ENCODE data around the gene KLHDC3. TPM values are rescaled to one million over a fixed set of nuclear protein-coding genes. Genes with fewer than 3 reads are reported as not detected.

Gene KLHDC3
- total and polyA plus RNA-seq, 9 of the 15 experiments (the other 6 are each of a cell fraction or from before 2014, with no cell fraction given): 4.5 to 171 (median 107) TPM

DNA sequence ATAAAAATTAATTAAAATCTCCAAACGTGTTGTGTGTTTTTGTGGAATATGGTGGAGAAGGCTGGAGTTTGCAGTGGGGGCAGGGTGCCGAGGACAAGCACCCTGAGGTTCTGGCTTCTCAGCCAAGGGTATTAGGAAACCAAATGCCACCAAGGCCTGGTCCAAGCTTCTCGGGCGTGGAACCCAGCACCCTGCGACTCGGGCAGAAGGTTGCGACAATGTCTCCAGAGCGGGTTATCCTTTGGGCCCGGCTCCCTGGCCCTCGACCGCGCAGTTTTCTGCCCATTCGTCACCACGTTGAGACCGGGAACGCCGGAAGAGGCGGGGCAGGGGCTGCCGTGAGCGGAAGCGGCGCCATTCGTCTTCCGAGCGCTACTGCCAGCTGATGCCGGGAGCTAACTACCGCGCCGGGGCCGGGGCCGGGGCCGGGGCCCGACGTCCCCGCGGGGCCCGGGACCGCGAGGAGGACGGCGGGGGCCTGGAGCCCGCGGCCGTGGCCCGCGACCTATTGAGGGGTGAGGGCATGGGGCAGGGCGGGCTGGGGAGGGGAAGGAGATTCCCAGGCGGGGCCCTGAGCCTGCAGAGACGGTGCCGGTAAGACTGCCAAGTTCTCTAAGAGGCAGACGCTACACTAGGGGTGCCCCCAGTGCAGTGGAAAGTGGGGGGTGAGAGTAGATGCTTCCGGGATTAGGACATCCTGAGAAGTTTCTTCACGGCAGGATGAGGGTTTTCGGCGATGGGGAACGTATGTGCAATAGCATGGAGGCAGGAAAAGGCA, 7.4 kb downstream of the KLHDC3 start, which contains the start of gene RRP36 (continued):
- no peak for TF ChIP-seq PATZ1 (CRISPR knock-in tag; IDR thresholded peaks at IDR 0.05; ENCODE audit: borderline replicate concordance)
- TF ChIP-seq TCF3 (CRISPR knock-in tag; IDR thresholded peaks at IDR 0.05): no peak
- peak; percentile 57 to 94 (median 91) for TF ChIP-seq YY1 (IDR thresholded peaks at IDR 0.05; ENCODE audit: borderline replicate concordance in 1 of 3, control insufficient read depth in 1 of 3, extremely low read depth in 1 of 3, insufficient read depth in 3 of 3, insufficient read length in 1 of 3, insufficient replicate concordance in 2 of 3, low read depth in 1 of 3, low read length in 2 of 3)
- TF ChIP-seq, protein P1, sequence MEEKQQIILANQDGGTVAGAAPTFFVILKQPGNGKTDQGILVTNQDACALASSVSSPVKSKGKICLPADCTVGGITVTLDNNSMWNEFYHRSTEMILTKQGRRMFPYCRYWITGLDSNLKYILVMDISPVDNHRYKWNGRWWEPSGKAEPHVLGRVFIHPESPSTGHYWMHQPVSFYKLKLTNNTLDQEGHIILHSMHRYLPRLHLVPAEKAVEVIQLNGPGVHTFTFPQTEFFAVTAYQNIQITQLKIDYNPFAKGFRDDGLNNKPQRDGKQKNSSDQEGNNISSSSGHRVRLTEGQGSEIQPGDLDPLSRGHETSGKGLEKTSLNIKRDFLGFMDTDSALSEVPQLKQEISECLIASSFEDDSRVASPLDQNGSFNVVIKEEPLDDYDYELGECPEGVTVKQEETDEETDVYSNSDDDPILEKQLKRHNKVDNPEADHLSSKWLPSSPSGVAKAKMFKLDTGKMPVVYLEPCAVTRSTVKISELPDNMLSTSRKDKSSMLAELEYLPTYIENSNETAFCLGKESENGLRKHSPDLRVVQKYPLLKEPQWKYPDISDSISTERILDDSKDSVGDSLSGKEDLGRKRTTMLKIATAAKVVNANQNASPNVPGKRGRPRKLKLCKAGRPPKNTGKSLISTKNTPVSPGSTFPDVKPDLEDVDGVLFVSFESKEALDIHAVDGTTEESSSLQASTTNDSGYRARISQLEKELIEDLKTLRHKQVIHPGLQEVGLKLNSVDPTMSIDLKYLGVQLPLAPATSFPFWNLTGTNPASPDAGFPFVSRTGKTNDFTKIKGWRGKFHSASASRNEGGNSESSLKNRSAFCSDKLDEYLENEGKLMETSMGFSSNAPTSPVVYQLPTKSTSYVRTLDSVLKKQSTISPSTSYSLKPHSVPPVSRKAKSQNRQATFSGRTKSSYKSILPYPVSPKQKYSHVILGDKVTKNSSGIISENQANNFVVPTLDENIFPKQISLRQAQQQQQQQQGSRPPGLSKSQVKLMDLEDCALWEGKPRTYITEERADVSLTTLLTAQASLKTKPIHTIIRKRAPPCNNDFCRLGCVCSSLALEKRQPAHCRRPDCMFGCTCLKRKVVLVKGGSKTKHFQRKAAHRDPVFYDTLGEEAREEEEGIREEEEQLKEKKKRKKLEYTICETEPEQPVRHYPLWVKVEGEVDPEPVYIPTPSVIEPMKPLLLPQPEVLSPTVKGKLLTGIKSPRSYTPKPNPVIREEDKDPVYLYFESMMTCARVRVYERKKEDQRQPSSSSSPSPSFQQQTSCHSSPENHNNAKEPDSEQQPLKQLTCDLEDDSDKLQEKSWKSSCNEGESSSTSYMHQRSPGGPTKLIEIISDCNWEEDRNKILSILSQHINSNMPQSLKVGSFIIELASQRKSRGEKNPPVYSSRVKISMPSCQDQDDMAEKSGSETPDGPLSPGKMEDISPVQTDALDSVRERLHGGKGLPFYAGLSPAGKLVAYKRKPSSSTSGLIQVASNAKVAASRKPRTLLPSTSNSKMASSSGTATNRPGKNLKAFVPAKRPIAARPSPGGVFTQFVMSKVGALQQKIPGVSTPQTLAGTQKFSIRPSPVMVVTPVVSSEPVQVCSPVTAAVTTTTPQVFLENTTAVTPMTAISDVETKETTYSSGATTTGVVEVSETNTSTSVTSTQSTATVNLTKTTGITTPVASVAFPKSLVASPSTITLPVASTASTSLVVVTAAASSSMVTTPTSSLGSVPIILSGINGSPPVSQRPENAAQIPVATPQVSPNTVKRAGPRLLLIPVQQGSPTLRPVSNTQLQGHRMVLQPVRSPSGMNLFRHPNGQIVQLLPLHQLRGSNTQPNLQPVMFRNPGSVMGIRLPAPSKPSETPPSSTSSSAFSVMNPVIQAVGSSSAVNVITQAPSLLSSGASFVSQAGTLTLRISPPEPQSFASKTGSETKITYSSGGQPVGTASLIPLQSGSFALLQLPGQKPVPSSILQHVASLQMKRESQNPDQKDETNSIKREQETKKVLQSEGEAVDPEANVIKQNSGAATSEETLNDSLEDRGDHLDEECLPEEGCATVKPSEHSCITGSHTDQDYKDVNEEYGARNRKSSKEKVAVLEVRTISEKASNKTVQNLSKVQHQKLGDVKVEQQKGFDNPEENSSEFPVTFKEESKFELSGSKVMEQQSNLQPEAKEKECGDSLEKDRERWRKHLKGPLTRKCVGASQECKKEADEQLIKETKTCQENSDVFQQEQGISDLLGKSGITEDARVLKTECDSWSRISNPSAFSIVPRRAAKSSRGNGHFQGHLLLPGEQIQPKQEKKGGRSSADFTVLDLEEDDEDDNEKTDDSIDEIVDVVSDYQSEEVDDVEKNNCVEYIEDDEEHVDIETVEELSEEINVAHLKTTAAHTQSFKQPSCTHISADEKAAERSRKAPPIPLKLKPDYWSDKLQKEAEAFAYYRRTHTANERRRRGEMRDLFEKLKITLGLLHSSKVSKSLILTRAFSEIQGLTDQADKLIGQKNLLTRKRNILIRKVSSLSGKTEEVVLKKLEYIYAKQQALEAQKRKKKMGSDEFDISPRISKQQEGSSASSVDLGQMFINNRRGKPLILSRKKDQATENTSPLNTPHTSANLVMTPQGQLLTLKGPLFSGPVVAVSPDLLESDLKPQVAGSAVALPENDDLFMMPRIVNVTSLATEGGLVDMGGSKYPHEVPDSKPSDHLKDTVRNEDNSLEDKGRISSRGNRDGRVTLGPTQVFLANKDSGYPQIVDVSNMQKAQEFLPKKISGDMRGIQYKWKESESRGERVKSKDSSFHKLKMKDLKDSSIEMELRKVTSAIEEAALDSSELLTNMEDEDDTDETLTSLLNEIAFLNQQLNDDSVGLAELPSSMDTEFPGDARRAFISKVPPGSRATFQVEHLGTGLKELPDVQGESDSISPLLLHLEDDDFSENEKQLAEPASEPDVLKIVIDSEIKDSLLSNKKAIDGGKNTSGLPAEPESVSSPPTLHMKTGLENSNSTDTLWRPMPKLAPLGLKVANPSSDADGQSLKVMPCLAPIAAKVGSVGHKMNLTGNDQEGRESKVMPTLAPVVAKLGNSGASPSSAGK (IDR thresholded peaks at IDR 0.05): peak; percentile 67; the same call in 1 of the 2 replicates
- peak; percentile 61; the same call in 1 of the 2 replicates for TF ChIP-seq ETV5 (CRISPR knock-in tag; IDR thresholded peaks at IDR 0.05; ENCODE audit: low read depth)
- TF ChIP-seq ZNF644 (tag; IDR thresholded peaks at IDR 0.05; ENCODE audit: low read depth): peak; percentile 26
- no peak for TF ChIP-seq MTF1 (CRISPR knock-in tag; IDR thresholded peaks at IDR 0.05; ENCODE audit: borderline replicate concordance)
- TF ChIP-seq NR2C2 (CRISPR knock-in tag; IDR thresholded peaks at IDR 0.05): no peak
- no peak; the same call in 1 of the 2 replicates for TF ChIP-seq NR2C2 (tag; IDR thresholded peaks at IDR 0.05)
- TF ChIP-seq DDX20 (tag; IDR thresholded peaks at IDR 0.05; ENCODE audit: low read depth): no peak
- TF ChIP-seq BDP1 (IDR thresholded peaks at IDR 0.05; ENCODE audit: insufficient read depth, insufficient read length): no peak
- no peak for TF ChIP-seq ZNF175 (CRISPR knock-in tag; IDR thresholded peaks at IDR 0.05; ENCODE audit: low read depth)
- 0 out of 2 replicates have a peak, but pooled peaks have one; percentile 9 for TF ChIP-seq SMARCE1 (IDR thresholded peaks at IDR 0.05)
